Duodenal mucosa (tissue), 2 donors: ENCODE results near the gene SSBP4.

Experiments
- H3K27ac ChIP-seq: one replicate; pipeline ENCODE4 v1.7.0; 2013; ENCODE audit warnings: low read depth, low read length
- H3K27me3 ChIP-seq, 2 donors: one replicate each; pipeline ENCODE4 v1.7.0; 2013; ENCODE audit warnings: low read length in 2 of 2, control low read depth in 1 of 2; ENCODE audit not compliant: insufficient read depth in 2 of 2, control insufficient read depth in 1 of 2
- H3K36me3 ChIP-seq, 2 donors: one replicate each; pipeline ENCODE4 v1.7.0; 2013; ENCODE audit warnings: low read length in 2 of 2, control low read depth in 1 of 2; ENCODE audit not compliant: insufficient read depth in 2 of 2, control insufficient read depth in 1 of 2
- H3K4me1 ChIP-seq, 2 donors: one replicate each; pipeline ENCODE4 v1.7.0; 2013; ENCODE audit warnings: low read length in 2 of 2, control low read depth in 1 of 2; ENCODE audit not compliant: insufficient read depth in 2 of 2, control insufficient read depth in 1 of 2
- H3K4me3 ChIP-seq, 2 donors: one replicate each; pipeline ENCODE4 v1.7.0; 2013; ENCODE audit warnings: low read length in 2 of 2, low read depth in 1 of 2
- H3K9ac ChIP-seq, 2 donors: one replicate each; pipeline ENCODE4 v1.7.0; 2013; ENCODE audit warnings: low read length in 2 of 2, low read depth in 1 of 2
- H3K9me3 ChIP-seq, 2 donors: one replicate each; pipeline ENCODE4 v1.7.0; 2013; ENCODE audit warnings: low read length in 2 of 2, control low read depth in 1 of 2; ENCODE audit not compliant: control insufficient read depth in 1 of 2

Gene SSBP4

DNA sequence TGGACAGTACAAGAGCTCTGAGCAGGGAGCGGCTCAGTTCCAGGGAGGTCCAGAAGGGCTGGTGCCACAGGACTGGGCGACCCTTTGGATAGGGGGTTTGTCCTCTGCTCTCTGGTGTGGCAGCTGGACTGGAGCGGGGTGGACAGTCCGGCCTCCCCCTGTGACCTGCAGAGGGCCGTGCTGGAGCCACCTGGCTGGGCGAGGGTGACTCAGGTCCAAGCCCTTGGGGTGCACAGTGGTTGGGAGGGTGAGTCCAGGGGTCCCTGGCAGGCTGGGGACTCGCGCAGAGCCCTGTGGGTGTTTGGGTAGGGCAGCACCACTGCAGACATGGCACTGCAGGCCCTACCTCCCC lies 7.2 kb downstream of the SSBP4 start:
- Histone ChIP-seq H3K9ac (no peak overlapping the region), H3K27ac (no peak overlapping the region), H3K36me3 (peaks cover 0 to 5% of the 10 kb centered on the region in 2 donors), H3K4me1 (peaks cover 23 to 31% of the 10 kb centered on the region in 2 donors), H3K9me3 (no peaks in the 10 kb centered on the region), H3K4me3 (no peak overlapping the region), H3K27me3 (no peaks in the 10 kb centered on the region)

- Histone ChIP-seq H3K9me3 (no peaks in the 10 kb centered on the region), H3K27me3 (no peaks in the 10 kb centered on the region), H3K36me3 (peaks cover 0 to 5% of the 10 kb centered on the region in 2 donors), H3K4me1 (peaks cover 20 to 27% of the 10 kb centered on the region in 2 donors), H3K9ac (no peak overlapping the region), H3K4me3 (no peak overlapping the region), H3K27ac (no peak overlapping the region)
Observed at GRCh38 chr19:18427080-18427742, 8.0 kb downstream of the SSBP4 start.

- H3K27me3 ChIP-seq: no peaks in the 10 kb centered on the region
- H3K9ac ChIP-seq: no peak overlapping the region
- H3K27ac ChIP-seq: no peak overlapping the region
- no peak overlapping the region for H3K4me3 ChIP-seq
- peaks cover 19 to 21% of the 10 kb centered on the region in 2 donors for H3K4me1 ChIP-seq
- no peaks in the 10 kb centered on the region for H3K9me3 ChIP-seq
- peaks cover 0 to 2% of the 10 kb centered on the region in 2 donors for H3K36me3 ChIP-seq
Observed at GRCh38 chr19:18427743-18428113, 8.5 kb downstream of the SSBP4 start.

- no peaks in the 10 kb centered on the region for H3K36me3 ChIP-seq
- no peaks in the 10 kb centered on the region for H3K27me3 ChIP-seq
- H3K4me3 ChIP-seq: no peak overlapping the region
- H3K9ac ChIP-seq: no peak overlapping the region
- no peak overlapping the region for H3K27ac ChIP-seq
- no peaks in the 10 kb centered on the region for H3K9me3 ChIP-seq
- peaks cover 13 to 16% of the 10 kb centered on the region in 2 donors for H3K4me1 ChIP-seq
Observed at GRCh38 chr19:18428173-18428786, 9.1 kb downstream of the SSBP4 start.

DNA sequence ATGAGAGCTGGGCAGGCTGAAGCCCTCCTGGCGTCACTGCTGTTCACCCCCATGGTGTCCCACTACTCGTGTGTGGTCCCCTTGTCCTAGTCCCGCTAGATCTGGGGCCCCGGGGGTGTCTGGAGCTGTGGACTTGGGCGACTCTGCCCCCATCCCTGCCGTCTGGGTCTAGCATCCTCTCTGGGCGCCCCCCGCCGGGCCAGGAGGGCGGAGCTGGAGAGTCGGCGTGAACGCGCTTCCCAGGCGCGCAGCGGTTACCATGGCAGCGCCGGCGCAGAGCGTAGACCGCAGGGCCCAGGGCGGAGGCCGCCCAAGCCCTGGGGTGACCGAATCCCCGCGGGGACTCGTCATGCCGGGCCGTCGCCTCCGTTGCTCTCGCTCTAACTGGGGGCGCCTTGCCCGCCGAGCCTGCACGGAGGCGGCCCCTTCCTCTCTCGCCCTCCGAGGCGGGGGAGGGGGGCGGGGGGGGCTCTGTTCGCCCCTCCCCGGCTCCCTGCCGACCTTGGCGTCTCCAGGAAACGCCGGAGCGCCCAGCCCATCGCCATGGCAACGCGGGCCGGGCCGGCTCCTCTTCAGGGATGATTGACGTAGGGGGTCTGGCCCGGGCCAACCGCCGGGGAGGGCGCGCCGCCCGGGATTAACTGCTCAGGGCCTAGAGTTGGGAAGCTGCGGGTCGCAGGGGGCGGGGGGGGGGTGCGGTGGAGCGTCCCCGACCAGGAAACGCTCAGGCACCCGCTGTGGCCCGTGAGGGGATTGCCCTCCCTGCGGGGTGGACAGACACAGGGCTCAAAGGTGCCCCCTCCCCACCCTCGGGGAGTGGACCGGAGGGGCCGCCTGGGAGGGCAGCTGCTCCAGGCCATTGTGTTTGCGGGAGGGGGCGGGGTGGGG lies 9.8 kb downstream of the SSBP4 start:
- Histone ChIP-seq H3K27me3 (no peaks in the 10 kb centered on the region), H3K27ac (peak overlapping the region; percentile 32), H3K4me1 (peaks cover 6 to 10% of the 10 kb centered on the region in 2 donors), H3K9me3 (no peaks in the 10 kb centered on the region), H3K36me3 (no peaks in the 10 kb centered on the region), H3K9ac (no peak overlapping the region), H3K4me3 (peak overlapping the region in 1 of 2 donors; percentile 28)

DNA sequence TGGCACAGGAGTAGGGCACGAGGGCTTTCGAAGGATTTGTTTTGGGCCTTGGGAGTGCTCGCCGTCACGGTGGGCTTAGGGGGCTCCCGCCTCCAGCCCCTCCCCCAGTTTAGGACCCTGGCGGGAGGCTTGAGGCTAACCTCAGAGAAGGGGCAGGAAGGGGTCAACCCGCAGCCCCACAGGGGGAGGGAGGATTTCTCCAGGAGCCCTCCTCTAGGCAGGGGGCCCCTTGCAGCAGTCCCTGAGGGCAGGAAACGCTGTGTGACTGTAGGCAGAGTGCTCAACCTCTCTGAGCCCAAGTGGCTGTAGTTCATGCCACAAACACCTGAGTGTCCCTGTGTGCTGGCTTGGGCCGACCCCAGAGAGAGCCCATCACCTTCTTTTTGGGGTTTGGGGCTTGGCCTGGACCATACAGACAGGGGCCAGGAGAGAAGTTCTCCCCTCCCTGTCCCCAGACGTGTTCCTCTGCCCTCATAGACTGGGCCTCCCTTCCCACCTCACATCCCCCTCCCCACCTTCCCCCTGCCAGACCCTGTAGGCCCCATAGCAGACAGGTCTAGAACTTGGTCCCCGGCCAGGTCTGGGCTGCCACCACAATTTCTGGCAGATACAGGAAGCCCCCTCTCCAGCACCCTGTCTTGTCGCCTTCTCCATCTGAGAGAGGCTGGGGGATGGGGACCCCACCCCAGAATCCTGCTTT lies 10.7 kb downstream of the SSBP4 start:
- Histone ChIP-seq H3K4me3 (no peak overlapping the region), H3K9ac (no peak overlapping the region), H3K36me3 (no peaks in the 10 kb centered on the region), H3K4me1 (peaks cover 5 to 8% of the 10 kb centered on the region in 2 donors), H3K27me3 (no peaks in the 10 kb centered on the region), H3K27ac (peak overlapping the region; percentile 32), H3K9me3 (no peaks in the 10 kb centered on the region)

DNA sequence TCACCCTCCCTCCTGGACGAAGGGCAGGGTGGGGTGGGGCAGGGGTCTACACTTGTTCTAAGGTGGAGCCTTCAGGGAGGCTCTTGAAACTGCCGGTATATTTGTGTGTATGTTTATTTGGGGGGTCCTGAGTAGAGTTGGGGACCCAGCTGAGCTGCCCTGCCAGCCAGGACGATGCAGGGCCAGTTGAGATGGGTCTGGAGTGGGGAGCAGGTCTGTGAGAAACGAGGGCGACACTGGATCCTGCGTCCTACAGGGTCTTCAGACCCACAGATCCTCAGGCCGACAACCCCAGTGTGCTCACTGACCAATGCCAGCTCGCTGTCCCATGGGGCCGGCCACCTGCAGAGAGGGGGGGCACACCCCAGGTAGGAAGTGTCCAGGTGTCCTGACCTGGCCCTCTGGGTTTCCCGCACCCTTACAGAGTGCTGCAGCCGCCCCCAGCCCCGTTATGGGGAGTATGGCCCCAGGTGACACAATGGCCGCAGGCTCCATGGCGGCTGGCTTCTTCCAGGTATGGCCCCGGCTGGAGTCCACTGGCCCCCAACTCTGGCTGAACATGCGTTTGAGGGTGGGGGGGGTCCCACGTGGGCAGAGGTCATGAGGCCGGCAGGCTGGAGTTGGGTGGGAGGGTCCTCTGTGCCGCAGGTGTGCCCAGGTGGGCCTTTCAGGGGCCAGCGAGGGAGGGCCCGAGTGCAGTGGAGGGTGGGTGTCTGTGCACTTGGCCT lies 11.4 kb downstream of the SSBP4 start:
- Histone ChIP-seq H3K27me3 (no peaks in the 10 kb centered on the region), H3K36me3 (peaks cover 0 to 3% of the 10 kb centered on the region in 2 donors), H3K9me3 (no peaks in the 10 kb centered on the region), H3K4me1 (peaks cover 4% of the 10 kb centered on the region in 2 donors), H3K27ac (no peak overlapping the region), H3K4me3 (no peak overlapping the region), H3K9ac (no peak overlapping the region)

DNA sequence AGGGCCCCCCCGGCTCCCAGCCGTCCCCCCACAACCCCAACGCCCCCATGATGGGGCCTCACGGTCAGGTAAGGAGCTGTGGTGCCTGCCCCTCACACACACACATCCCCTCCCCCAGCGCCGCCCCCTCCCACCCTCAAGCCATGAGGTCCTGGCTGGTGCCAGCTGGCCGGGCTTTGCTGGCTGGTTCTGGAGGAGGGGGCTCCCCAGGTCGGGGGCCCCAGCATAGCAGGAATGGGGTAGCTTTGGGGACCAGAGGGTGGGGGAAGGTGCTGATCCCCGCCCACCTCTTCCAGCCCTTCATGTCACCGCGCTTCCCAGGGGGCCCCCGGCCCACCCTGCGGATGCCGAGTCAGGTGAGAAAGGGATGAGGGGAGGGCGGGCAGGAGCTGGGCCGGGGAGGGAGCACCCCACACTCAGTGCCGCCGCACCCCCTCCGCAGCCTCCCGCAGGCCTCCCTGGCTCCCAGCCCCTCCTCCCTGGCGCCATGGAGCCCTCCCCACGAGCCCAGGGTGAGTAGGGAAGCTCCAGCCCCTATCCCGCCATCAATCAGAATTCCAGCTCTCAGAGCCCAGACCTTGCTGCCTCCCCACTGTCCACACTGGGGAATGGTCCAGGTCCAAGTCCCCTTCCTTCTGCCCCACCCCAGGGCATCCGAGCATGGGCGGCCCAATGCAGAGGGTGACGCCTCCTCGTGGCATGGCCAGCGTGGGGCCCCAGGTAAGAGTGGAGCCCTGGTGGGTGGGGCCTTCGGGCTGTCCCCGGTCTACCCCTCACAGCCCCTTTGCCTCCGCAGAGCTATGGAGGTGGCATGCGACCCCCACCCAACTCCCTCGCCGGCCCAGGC lies 12.4 kb downstream of the SSBP4 start:
- peaks cover 0 to 5% of the 10 kb centered on the region in 2 donors for H3K4me1 ChIP-seq
- H3K27ac ChIP-seq: no peak overlapping the region
- H3K4me3 ChIP-seq: no peak overlapping the region
- H3K9me3 ChIP-seq: no peaks in the 10 kb centered on the region
- H3K9ac ChIP-seq: no peak overlapping the region
- H3K27me3 ChIP-seq: no peaks in the 10 kb centered on the region
- H3K36me3 ChIP-seq: peaks cover 0 to 4% of the 10 kb centered on the region in 2 donors
